Measurements from ENCODE around the gene ADORA3.

DNA sequence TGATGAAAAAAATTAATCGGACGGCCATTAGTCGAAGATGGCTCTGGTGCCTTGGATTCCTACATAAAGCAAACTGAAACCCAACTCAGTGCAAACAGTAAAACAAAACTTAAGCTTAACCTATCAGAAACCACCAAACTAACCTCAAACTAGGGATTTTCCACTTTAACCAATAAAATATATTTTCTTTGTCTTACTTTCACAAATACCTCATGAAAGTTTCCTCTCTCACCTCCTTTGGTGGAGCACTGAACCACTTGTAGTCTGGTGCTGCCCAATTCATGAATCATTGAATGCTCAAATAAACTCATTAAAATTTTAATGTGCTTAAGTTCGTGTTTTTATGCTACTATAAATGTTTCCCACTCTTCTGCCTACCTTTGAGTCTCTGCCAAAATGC lies 7.0 kb downstream of the ADORA3 start:
- TF ChIP-seq, protein P1, sequence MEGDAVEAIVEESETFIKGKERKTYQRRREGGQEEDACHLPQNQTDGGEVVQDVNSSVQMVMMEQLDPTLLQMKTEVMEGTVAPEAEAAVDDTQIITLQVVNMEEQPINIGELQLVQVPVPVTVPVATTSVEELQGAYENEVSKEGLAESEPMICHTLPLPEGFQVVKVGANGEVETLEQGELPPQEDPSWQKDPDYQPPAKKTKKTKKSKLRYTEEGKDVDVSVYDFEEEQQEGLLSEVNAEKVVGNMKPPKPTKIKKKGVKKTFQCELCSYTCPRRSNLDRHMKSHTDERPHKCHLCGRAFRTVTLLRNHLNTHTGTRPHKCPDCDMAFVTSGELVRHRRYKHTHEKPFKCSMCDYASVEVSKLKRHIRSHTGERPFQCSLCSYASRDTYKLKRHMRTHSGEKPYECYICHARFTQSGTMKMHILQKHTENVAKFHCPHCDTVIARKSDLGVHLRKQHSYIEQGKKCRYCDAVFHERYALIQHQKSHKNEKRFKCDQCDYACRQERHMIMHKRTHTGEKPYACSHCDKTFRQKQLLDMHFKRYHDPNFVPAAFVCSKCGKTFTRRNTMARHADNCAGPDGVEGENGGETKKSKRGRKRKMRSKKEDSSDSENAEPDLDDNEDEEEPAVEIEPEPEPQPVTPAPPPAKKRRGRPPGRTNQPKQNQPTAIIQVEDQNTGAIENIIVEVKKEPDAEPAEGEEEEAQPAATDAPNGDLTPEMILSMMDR (IDR thresholded peaks at IDR 0.05) = no peak
- TF ChIP-seq POLR2A (IDR thresholded peaks at IDR 0.05) = no peak
